GM06990 (cell line): ENCODE data around the gene RPS27.
"Not testable (repeated sequence)": the region's sequence is repeated elsewhere in the genome, so short reads cannot be mapped to it uniquely, and the experiment has no call there.

Source experiments
- DNase-seq: peaks from one replicate; pipeline ENCODE4 v3.0.0-alpha.2; 2011; ENCODE audit not compliant: insufficient read length; ENCODE audit errors: extremely low read depth
- H3K27me3 ChIP-seq: replicated peaks from 2 replicates; pipeline ENCODE4 v1.6.0; 2011; ENCODE audit warnings: low read length; ENCODE audit not compliant: control insufficient read depth, insufficient read depth
- H3K36me3 ChIP-seq: 2 replicates; pipeline ENCODE4 v1.5.1; 2011; ENCODE audit warnings: low read length; ENCODE audit not compliant: control insufficient read depth, insufficient read depth
- H3K4me3 ChIP-seq: replicated peaks from 2 replicates; pipeline ENCODE4 v1.5.1; 2011; ENCODE audit warnings: low read depth, mild to moderate bottlenecking, control low read depth, low read length
- CTCF ChIP-seq: IDR thresholded peaks from 2 replicates; pipeline ENCODE4 v1.5.1; 2011; ENCODE audit warnings: low read length, control low read depth, mild to moderate bottlenecking, inconsistent platforms; ENCODE audit not compliant: insufficient read depth, poor library complexity, severe bottlenecking

RPS27 gene

DNA sequence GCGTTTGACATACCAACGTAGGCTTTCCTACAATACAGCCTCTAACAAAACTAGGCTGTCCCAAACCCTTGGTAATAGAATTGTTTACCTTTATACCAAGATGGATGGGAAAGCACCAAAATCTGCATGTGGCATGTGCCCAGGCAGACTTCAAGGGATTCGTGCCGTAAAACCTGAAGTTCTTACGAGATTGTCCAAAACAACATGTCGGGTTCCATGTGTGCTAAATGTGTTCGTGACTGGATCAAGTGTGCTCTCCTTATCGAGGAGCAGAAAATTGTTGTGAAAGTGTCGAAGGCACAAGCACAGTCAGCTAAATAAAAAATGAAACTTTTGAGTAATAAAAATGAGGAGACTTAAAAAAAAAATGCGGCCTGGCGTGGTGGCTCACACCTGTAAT is 5.1 kb downstream of the RPS27 start:
- TF ChIP-seq CTCF, result no peak
- DNase-seq, result no peak
- H3K27me3 ChIP-seq, result no peaks in the 10 kb centered on the region
- H3K36me3 ChIP-seq, result peaks cover 8% of the 10 kb centered on the region
- no peak overlapping the region for H3K4me3 ChIP-seq

GRCh38 chr1:153996882-153997281 is 6.3 kb downstream of the RPS27 start:
- not testable (repeated sequence) for DNase-seq, H3K27me3 ChIP-seq, H3K4me3 ChIP-seq, H3K36me3 ChIP-seq

DNA sequence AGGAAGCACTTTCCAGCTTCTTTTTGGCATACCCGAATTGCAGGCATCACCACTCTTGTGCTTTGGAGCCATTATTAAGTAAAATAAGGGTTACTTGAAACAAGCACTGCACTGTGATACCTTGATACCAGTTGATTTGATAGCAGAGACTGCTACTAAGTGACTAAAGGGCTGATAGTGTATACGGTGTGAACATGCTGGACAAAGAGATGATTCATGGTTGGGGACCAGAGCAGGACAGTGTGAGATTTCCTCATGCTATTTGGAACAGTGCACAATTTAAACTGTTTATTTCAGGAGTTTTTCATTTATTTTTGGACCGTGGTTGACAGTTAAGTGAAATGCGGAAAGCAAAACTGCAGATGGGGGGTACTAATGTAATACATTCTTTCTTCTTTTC is 9.9 kb downstream of the RPS27 start:
- DNase-seq, result no peak

DNA sequence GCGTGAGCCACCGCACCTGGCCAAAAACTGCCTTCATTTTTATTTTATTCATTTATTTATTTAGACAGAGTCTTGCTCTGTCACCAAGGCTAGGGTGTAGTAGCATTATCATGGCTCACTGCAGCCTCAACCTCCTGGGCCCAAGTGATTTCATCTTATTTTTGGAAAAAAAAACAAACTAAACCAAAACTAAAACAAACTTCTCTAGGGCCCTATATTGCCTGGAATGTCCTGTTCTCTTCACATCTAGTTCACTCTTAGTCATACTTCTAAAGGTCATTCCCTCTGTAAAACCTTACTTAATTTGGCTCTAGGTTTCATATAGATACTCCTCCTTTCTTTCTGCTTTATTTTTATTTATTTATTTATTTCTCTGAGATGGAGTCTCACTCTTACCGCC is 15.6 kb downstream of the RPS27 start:
- TF ChIP-seq CTCF, result no peak
- Histone ChIP-seq H3K4me3 (no peak overlapping the region), H3K27me3 (no peaks in the 10 kb centered on the region), H3K36me3 (no peaks in the 10 kb centered on the region)
- no peak for DNase-seq

More for the DNA sequence above, 9.9 kb downstream of the RPS27 start:
- TF ChIP-seq CTCF, result no peak
- H3K36me3 ChIP-seq, result no peaks in the 10 kb centered on the region
- H3K4me3 ChIP-seq, result no peak overlapping the region
- H3K27me3 ChIP-seq, result no peaks in the 10 kb centered on the region

- no peak for DNase-seq
- TF ChIP-seq CTCF, result no peak
- H3K36me3 ChIP-seq, result no peaks in the 10 kb centered on the region
These were observed 21.6 kb downstream of the RPS27 start for GRCh38 chr1:154012129-154012528.

GRCh38 chr1:154012543-154012942 is 22.0 kb downstream of the RPS27 start:
- DNase-seq, H3K27me3 ChIP-seq, H3K36me3 ChIP-seq, H3K4me3 ChIP-seq: not testable (repeated sequence)

More at GRCh38 chr1:154012129-154012528, 21.6 kb downstream of the RPS27 start:
- no peak overlapping the region for H3K4me3 ChIP-seq
- H3K27me3 ChIP-seq, result no peaks in the 10 kb centered on the region

- no peaks in the 10 kb centered on the region for H3K27me3 ChIP-seq
These were observed 23.8 kb downstream of the RPS27 start for GRCh38 chr1:154014154-154014907.

More at GRCh38 chr1:154014154-154014907, 23.8 kb downstream of the RPS27 start:
- no peaks in the 10 kb centered on the region for H3K36me3 ChIP-seq
- DNase-seq, result no peak
- H3K4me3 ChIP-seq, result no peak overlapping the region
- TF ChIP-seq CTCF, result no peak
